HepG2 (cell line): ENCODE results near the gene FIS1. TPM values are rescaled to one million over a fixed set of nuclear protein-coding genes. Genes with fewer than 3 reads are reported as not detected.

Source experiments
- AGO1 ChIP-seq: fragments of 200-400 bp; formaldehyde crosslinking; IDR thresholded peaks from 2 replicates; pipeline ENCODE4 v1.6.1; 2017; ENCODE audit warnings: mild to moderate bottlenecking, low read depth, low read length, moderate library complexity; ENCODE audit not compliant: poor library complexity, severe bottlenecking
- DMAP1 ChIP-seq: IDR thresholded peaks from 2 replicates; pipeline ENCODE4 v1.6.1; 2016
- HDAC1 ChIP-seq: sonication (generic); formaldehyde crosslinking; IDR thresholded peaks from 2 replicates; pipeline ENCODE4 v1.5.1; 2020; ENCODE audit warnings: mild to moderate bottlenecking, missing genetic modification reagents
- HOXA7 ChIP-seq: sonication (generic); formaldehyde crosslinking; IDR thresholded peaks from 2 replicates; pipeline ENCODE4 v1.8.1; 2022; ENCODE audit warnings: mild to moderate bottlenecking, missing genetic modification reagents, moderate library complexity
- KAT7 ChIP-seq: IDR thresholded peaks from 2 replicates; pipeline ENCODE4 v1.6.1; 2018; ENCODE audit warnings: borderline replicate concordance, missing compliant biosample characterization
- PHF5A ChIP-seq: IDR thresholded peaks from one replicate; pipeline ENCODE4 v1.6.1; 2018; ENCODE audit warnings: low read depth, missing genetic modification reagents; ENCODE audit not compliant: unreplicated experiment
- PITX1 ChIP-seq: sonication (generic); formaldehyde crosslinking; IDR thresholded peaks from 2 replicates; pipeline ENCODE4 v1.5.1; 2020; ENCODE audit warnings: mild to moderate bottlenecking, missing genetic modification reagents
- RXRB ChIP-seq: IDR thresholded peaks from 2 replicates; pipeline ENCODE4 v1.6.1; 2016; ENCODE audit warnings: borderline replicate concordance, missing genetic modification reagents, missing compliant biosample characterization
- SMAD3 ChIP-seq: sonication (generic); formaldehyde crosslinking; IDR thresholded peaks from 2 replicates; pipeline ENCODE4 v1.4.0; 2020; ENCODE audit warnings: missing genetic modification reagents
- SOX5 ChIP-seq: IDR thresholded peaks from 2 replicates; pipeline ENCODE4 v1.6.1; 2016; ENCODE audit warnings: borderline replicate concordance
- SP2 ChIP-seq: sonication (generic); formaldehyde crosslinking; IDR thresholded peaks from 2 replicates; pipeline ENCODE4 v1.5.1; 2020; ENCODE audit warnings: mild to moderate bottlenecking, missing genetic modification reagents
- ZNF7 ChIP-seq: IDR thresholded peaks from 2 replicates; pipeline ENCODE4 v1.6.1; 2016; ENCODE audit warnings: missing biosample characterization, missing genetic modification reagents
- ZNF709 ChIP-seq: sonication (generic); formaldehyde crosslinking; IDR thresholded peaks from 2 replicates; pipeline ENCODE4 v1.5.0; 2020; ENCODE audit warnings: mild to moderate bottlenecking, missing genetic modification reagents
- ZNF746 ChIP-seq: sonication (generic); formaldehyde crosslinking; IDR thresholded peaks from 2 replicates; pipeline ENCODE4 v1.8.0; 2022; ENCODE audit warnings: mild to moderate bottlenecking, missing genetic modification reagents
- ZSCAN22 ChIP-seq: sonication (generic); formaldehyde crosslinking; IDR thresholded peaks from 2 replicates; pipeline ENCODE4 v1.4.0; 2020; ENCODE audit warnings: mild to moderate bottlenecking, missing genetic modification reagents
- polyA plus RNA-seq, 8 experiments: library from polyadenylated mRNA; depleted of rRNA in 3 of 8; stranded (reverse) in 7 of 8; unstranded in 1 of 8; fragments of >200 nt; fragmentation: Illumina TruSeq in 4 of 8; extraction: Trizol in 4 of 8; gene quantifications; 2 replicates each; pipeline versions ENCODE4 v1.2.1 to v1.2.3, GENCODE V29; 2011 to 2016; ENCODE audit warnings: low read depth in 4 of 8, missing spikeins in 1 of 8, mixed read lengths in 1 of 8; ENCODE audit not compliant: insufficient read depth in 1 of 8
- total RNA-seq, 5 experiments: library from RNA; depleted of rRNA; stranded (reverse); fragments of >200 nt; fragmentation: Illumina TruSeq; extraction: Trizol; gene quantifications; 2 replicates each; pipeline ENCODE4 v1.2.3, GENCODE V29; 2016; ENCODE audit warnings: low read depth in 1 of 5
- TF ChIP-seq, protein P1 (sequence below): sonication (generic); formaldehyde crosslinking; IDR thresholded peaks from 2 replicates; pipeline ENCODE4 v1.8.1; 2023; ENCODE audit warnings: mild to moderate bottlenecking, missing genetic modification reagents
- TF ChIP-seq, protein P2 (sequence below): IDR thresholded peaks from 2 replicates; pipeline ENCODE4 v1.6.1; 2012; ENCODE audit warnings: low read length, improper control_type of control experiment
- TF ChIP-seq, protein P3 (sequence below): sonication (generic); formaldehyde crosslinking; IDR thresholded peaks from 2 replicates; pipeline ENCODE4 v1.8.0; 2022; ENCODE audit warnings: missing genetic modification reagents, mild to moderate bottlenecking, inconsistent platforms, borderline replicate concordance
- TF ChIP-seq, protein P4 (sequence below): sonication (generic); formaldehyde crosslinking; IDR thresholded peaks from 2 replicates; pipeline ENCODE4 v1.4.0; 2020; ENCODE audit warnings: missing genetic modification reagents

The FIS1 gene
- total and polyA plus RNA-seq, 2 of the 13 experiments (the other 11 are each of a cell fraction or from before 2014, with no cell fraction given), result 97.5 to 101 TPM

DNA sequence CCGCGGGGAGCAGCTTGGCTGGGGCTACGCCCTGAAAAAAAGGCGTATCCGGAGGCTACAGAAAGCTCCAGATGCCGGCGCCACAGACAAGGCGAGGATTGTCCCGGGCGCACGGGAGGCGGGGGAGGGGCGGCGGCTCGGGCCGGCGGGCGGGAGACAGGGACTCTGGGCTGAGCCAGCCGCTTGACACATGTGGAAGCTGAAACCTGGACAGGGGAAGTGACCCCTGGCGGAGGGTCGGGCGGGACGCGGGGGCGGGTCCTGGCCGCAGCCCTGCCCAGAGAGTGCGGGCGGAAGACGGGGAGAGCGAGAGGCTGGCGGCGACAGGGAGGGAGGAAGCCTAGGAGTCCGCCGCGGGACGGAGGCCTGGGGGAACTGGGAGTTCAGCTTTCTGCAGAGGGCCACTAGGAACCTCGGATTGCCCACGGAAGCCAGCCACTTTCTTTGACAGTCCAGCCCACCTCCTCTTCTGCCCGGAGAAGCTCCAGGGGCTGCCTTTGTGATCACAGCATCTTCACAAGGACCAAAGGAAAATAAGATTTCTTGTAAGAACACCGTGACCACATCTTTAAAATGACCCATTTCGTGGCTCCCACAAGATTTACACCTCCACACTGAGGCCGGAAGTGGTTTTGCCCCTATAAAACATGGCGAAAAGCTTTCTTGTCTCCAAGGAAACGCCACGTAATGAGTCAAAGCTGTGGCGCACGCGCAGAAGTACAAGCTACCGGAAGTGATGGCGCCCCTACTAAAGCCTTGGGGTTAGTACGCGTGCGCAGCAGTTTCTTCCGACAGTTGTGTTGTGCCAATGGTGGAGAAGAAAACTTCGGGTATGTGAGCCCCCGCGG, 27.3 kb downstream of the FIS1 start, which contains the start of the genes PLOD3 and ZNHIT1 (continued):
- TF ChIP-seq, protein P1, sequence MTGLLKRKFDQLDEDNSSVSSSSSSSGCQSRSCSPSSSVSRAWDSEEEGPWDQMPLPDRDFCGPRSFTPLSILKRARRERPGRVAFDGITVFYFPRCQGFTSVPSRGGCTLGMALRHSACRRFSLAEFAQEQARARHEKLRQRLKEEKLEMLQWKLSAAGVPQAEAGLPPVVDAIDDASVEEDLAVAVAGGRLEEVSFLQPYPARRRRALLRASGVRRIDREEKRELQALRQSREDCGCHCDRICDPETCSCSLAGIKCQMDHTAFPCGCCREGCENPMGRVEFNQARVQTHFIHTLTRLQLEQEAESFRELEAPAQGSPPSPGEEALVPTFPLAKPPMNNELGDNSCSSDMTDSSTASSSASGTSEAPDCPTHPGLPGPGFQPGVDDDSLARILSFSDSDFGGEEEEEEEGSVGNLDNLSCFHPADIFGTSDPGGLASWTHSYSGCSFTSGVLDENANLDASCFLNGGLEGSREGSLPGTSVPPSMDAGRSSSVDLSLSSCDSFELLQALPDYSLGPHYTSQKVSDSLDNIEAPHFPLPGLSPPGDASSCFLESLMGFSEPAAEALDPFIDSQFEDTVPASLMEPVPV, result no peak
- TF ChIP-seq RXRB (CRISPR knock-in tag) (peak; percentile 49; the same call in 1 of the 2 replicates), AGO1 (no peak), HDAC1 (peak; percentile 35), HOXA7 (CRISPR knock-in tag) (no peak), PHF5A (no peak), ZSCAN22 (CRISPR knock-in tag) (no peak), SMAD3 (CRISPR knock-in tag) (peak; percentile 21), DMAP1 (CRISPR knock-in tag) (peak; percentile 39; the same call in 1 of the 2 replicates), ZNF7 (CRISPR knock-in tag) (peak; percentile 6; the same call in 1 of the 2 replicates), KAT7 (CRISPR knock-in tag) (0 out of 2 replicates have a peak, but pooled peaks have one; percentile 36), ZNF709 (peak; percentile 46), SOX5 (CRISPR knock-in tag) (0 out of 2 replicates have a peak, but pooled peaks have one; percentile 22), SP2 (CRISPR knock-in tag) (peak; percentile 25; the same call in 1 of the 2 replicates), ZNF746 (CRISPR knock-in tag) (0 out of 2 replicates have a peak, but pooled peaks have one; percentile 26), PITX1 (CRISPR knock-in tag) (no peak)
- TF ChIP-seq, protein P2, sequence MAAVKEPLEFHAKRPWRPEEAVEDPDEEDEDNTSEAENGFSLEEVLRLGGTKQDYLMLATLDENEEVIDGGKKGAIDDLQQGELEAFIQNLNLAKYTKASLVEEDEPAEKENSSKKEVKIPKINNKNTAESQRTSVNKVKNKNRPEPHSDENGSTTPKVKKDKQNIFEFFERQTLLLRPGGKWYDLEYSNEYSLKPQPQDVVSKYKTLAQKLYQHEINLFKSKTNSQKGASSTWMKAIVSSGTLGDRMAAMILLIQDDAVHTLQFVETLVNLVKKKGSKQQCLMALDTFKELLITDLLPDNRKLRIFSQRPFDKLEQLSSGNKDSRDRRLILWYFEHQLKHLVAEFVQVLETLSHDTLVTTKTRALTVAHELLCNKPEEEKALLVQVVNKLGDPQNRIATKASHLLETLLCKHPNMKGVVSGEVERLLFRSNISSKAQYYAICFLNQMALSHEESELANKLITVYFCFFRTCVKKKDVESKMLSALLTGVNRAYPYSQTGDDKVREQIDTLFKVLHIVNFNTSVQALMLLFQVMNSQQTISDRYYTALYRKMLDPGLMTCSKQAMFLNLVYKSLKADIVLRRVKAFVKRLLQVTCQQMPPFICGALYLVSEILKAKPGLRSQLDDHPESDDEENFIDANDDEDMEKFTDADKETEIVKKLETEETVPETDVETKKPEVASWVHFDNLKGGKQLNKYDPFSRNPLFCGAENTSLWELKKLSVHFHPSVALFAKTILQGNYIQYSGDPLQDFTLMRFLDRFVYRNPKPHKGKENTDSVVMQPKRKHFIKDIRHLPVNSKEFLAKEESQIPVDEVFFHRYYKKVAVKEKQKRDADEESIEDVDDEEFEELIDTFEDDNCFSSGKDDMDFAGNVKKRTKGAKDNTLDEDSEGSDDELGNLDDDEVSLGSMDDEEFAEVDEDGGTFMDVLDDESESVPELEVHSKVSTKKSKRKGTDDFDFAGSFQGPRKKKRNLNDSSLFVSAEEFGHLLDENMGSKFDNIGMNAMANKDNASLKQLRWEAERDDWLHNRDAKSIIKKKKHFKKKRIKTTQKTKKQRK, result no peak
- TF ChIP-seq, protein P3, sequence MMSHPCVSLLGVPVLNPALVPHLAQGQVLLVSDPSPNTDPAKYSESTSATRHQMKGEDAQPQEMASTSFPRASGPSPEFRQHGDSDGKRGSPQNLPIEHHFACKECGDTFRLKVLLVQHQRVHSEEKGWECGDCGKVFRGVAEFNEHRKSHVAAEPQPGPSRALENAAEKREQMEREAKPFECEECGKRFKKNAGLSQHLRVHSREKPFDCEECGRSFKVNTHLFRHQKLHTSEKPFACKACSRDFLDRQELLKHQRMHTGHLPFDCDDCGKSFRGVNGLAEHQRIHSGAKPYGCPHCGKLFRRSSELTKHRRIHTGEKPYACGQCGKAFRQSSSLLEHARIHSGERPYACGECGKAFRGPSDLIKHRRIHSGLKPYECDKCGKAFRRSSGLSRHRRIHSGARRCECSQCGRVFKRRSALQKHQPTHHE (CRISPR knock-in tag), result no peak; the same call in 1 of the 2 replicates
- TF ChIP-seq, protein P4, sequence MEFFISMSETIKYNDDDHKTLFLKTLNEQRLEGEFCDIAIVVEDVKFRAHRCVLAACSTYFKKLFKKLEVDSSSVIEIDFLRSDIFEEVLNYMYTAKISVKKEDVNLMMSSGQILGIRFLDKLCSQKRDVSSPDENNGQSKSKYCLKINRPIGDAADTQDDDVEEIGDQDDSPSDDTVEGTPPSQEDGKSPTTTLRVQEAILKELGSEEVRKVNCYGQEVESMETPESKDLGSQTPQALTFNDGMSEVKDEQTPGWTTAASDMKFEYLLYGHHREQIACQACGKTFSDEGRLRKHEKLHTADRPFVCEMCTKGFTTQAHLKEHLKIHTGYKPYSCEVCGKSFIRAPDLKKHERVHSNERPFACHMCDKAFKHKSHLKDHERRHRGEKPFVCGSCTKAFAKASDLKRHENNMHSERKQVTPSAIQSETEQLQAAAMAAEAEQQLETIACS (CRISPR knock-in tag), result no peak
